NCI-H2196 treated with DMSO at 0.1 percent for 48 hours (cell line): ENCODE measurements around the gene GPX4.

Experiments
- DNase-seq: peaks from one replicate; lab custom pipeline; 2025; ENCODE audit not compliant: unreplicated experiment; lab: John Stamatoyannopoulos, UW

GPX4 gene

DNA sequence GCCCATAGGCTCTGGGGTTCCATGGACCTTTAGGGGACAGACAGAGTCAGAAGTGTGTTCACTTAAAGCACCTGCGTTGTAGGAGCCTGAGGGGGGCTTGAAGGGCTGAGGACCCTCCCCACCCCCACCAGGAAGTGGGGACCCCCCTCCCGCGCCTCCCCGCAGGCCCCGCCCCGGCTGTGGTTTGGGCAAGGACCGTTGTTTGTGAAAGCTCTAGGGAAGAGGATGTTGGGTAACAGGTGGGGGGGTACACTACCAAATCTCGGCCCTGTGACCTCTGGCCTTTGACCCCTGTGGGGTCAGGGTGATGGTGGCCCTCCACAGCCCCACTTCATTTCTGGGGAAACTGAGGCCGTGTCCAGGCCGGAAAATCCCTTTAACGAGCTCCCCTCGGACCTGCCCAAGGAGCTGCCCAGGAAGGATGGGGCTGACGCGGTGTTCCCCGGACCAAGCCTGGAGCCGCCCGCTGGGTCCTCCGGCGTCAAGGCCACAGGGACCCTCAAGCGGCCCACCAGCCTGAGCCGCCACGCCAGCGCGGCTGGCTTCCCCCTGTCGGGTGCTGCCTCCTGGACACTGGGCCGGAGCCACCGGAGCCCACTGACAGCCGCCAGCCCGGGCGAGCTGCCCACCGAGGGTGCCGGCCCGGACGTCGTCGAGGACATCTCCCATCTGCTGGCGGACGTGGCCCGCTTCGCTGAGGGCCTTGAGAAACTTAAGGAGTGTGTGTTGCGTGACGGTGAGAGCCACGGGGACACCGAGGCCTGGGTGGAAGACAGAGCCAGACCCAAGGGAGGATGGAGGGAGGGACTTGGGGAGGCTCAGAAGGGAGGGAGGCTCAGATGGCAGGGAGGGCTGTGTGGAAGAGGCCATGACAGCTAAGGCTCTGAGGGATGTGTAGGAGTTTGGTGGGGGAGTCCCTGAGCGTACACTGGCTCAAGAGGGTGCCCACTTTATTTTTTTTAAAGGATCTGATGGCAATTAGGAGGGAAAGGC lies 35.5 kb upstream of the GPX4 start:
- no peak for DNase-seq

DNA sequence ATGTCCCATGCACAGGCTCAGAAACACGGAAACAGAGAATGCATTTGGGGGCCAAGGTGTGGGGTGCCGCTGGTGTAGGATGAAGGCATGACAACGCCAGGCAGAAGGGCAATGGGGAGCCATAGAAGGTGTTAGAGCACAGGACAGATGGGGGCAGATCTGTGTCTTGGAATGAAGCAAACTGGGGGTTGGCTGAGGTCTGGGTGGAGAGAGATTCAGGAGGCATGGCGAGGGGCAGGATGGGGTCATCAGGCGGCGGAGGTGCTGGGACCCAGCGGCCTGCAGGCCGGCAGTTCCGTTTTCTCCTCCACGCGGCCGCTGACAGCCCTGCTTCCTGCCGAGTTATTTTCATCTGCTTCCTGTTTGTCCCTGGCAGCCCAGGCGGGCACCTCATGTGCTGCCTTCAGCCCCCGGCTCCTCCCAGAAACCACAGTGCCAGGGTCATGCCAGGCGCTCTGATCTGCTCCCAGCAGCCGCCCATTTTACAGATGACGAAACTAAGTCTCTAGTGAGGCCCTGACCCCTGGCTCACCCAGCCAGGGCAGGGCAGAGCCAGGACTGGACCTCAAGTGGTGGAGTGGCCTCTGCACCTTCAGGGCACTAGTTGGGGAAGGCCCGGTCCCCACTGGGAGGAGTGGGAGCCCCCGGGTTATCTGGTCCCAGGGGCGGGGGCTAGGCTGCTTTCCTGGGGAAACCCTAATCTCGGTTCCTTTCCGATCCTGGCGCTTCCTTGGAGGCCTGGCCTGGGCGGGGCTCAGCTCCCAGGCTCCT lies 34.6 kb upstream of the GPX4 start:
- DNase-seq = no peak

DNA sequence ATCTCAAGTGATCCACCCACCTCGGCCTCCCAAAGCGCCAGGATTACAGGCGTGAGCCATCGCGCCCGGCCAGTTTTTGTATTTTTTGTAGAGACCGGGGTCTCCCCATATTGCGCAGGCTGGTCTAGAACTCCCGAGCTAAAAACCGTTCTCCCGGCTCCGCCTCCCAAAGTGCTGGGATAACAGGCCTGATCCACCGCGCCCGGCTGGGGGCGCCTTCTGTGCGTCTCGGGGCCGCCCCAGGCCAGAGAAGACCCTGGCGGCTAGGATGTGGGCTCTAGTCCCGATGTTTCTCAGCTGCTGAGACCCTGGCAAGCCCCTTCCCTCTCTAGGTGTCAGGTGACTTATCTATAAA lies 33.2 kb upstream of the GPX4 start:
- no peak for DNase-seq

DNA sequence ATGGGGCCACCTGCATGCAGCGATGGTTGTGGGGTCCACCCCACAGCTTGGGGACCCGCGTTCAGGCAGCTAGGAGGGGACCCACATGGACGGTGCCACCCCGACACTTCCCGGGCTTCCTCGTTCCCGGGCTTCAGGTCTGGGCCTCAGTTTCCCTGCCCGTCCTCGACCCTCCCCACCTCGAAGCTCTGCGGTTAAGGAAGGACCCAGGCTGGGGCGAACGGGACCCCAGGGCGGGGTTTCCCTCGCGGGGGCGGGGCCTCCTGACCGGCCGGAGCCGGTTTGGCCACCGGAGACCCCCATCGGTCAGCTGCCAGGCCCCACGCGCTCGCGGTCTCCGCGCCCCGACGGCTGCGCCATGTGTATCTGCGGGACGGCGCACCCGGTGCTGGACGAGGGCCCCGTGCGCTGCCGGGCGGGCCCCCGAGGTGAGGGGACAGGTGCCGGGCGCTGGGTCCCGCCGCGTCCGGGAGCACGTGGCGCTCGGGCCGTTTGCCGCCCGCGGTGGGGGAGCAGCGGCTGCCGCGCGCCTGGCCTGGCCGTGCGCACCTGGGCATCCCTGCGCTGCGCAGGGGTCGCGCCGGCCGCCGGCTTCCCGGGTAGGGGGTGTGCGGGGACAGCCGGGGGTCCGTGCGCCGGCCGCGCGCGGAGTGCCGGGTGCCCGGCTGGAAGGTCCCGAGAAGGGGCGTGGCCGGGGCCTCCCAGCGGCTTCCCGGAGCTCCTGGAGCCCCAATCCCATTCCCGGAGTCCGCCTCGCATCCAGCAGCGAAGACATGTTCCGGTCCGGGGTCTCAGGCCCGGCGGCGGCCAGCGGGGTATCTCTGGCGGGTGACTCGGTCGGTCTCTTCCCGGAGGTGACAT lies 32.6 kb upstream of the GPX4 start:
- DNase-seq = no peak

DNA sequence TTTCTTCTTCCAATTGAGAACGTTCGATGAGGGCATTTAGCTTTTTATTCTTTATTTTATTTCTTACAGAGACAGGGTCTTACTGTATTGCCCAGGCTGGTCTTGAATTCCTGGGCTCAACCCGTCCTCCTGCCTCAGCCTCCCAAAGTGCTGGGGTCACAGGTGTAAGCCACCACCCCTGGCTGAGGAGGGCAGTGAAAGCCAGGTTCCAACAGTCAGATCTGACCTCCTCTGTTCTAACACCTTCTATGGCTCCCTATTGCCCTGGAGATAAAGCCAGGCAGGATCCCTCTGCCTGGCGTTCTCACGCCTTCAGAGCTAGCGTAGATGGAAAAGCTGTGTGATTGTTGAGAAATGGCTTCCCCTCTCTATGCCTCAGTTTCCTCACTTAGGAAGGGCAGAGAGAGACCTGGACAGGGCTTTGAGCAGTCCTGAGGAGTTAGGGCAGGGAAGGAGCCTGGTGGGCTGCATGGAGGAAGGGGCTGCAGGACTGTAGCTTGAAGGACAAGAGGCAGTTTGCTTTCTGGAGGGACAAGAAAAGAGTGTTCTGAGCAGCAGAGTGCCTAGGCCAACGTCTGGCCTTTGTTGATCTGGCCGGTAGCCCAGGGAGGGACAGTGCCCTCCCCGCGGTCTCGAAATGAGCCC lies 31.3 kb upstream of the GPX4 start:
- DNase-seq = no peak

DNA sequence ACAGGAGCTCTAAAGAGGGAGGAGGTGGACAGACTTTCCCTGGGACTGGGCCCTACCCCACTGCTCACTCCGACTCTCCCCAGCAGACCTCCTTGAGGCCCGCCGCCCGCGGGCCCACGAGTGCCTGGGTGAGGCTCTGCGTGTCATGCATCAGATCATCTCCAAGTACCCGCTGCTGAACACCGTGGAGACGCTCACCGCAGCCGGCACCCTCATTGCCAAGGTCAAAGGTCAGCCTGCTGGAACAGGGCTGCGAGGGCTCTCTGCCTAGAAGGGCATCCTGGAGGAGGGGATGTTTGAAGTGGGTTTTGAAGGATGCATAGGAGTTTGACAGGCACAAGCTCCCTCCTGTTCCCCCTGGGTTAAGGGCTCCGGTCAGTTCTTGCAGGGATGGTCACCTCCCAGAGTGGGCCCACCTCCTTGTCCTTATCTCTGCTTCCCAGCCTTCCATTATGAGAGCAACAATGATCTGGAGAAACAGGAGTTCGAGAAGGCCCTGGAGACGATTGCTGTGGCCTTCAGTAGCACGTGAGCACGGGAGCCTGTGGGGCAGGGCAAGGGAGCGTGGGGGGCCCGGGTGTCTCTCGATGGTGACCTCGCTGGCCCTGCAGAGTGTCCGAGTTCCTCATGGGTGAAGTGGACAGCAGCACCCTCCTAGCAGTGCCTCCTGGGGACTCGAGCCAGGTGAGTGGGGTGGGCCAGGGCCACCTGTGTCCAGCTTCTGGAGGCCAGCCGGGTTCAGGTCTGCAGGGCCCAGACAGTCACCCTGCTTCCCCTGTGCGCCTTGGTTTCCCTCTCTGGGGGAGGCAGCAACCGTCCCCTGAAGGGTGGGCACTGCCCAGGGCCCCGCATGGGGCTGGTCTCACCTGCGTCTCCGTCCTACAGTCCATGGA lies 30.5 kb upstream of the GPX4 start:
- DNase-seq = no peak

DNA sequence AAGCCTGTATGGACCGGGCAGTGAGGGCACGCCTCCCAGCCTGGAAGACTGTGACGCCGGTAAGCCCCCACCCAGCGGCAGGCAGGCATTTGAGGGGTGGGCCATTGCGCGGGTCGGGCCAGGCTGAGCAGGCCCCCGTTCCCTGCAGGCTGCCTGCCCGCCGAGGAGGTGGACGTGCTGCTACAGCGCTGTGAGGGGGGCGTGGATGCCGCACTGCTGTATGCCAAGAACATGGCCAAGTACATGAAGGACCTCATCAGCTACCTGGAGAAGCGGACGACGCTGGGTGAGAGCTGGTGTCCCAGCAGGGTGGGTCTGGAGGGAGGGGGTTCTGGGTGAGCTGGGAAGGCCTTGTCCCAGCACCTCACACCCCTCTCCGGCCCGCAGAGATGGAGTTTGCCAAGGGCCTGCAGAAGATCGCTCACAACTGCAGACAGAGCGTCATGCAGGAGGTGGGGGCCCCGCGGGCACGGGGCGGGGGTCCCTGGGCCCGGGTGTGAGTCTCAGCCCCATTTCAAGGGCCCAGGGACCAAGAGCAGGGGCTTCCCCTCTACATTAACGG lies 29.8 kb upstream of the GPX4 start:
- DNase-seq = no peak

DNA sequence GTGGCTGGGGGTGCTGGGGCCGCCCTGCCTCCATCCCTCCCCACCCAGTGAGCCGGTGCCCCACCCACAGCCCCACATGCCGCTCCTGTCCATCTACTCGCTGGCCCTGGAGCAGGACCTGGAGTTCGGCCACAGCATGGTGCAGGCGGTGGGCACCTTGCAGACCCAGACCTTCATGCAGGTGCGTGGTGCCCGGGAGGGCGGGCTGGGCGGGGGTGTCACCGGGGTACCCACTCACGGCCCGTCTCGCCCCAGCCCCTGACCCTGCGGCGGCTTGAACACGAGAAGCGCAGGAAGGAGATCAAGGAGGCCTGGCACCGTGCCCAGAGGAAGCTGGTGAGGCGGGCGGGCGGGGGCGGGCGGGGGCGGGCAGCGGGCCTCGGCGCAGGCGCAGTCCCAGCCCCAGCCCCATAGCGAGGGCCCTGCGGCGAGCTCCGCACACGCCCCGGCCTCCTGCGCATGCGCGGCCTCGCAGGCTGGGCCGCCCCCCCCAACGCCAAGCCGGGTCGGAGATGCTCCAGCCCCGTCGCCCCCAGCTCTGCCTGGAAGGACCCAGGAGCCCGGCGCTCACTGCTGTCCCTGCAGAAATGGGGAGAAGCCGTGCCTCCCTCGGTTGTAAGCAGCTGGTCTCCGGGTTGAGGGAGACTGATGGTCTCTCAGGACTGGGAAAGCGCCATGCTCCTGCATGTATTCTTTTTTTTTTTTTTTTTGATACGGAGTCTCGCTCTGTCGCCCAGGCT lies 29.1 kb upstream of the GPX4 start:
- peak; percentile 90 for DNase-seq

DNA sequence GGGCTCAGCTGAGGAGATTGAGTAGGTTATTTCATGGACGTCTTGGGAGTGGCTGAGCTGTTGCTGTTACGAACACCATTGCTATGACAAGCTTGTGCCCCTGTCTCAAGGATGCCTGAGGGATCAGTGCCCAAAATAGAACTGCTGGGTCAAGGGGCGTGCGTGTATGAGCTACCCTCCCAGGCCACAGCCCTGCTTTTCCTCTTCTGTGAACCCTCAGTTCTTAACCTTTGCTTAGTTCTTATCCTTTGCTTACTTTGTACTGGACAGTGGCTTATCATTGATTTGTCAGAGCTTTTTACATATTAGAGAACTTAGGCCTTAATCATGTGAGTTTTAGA lies 27.8 kb upstream of the GPX4 start:
- no peak for DNase-seq

DNA sequence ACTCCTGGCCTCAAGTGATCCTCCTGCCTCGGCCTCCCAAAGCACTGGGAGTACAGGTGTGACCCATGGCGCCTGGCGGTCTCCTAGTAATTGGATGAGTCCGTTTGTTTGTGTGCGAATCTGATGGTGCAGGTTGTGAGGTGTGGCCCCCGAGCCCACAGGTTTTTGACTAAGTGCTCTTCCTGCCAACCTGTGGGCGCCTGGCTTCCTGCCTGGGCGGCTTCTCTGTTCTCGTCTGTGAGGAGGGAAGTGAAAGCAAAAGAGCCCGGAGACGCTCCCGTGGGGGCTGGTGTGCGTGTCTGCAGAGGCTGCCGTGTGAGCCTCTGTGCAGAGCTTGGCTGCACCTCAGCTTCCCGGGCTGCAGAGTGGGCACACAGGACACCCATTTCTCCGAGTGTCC lies 26.8 kb upstream of the GPX4 start:
- DNase-seq = no peak

DNA sequence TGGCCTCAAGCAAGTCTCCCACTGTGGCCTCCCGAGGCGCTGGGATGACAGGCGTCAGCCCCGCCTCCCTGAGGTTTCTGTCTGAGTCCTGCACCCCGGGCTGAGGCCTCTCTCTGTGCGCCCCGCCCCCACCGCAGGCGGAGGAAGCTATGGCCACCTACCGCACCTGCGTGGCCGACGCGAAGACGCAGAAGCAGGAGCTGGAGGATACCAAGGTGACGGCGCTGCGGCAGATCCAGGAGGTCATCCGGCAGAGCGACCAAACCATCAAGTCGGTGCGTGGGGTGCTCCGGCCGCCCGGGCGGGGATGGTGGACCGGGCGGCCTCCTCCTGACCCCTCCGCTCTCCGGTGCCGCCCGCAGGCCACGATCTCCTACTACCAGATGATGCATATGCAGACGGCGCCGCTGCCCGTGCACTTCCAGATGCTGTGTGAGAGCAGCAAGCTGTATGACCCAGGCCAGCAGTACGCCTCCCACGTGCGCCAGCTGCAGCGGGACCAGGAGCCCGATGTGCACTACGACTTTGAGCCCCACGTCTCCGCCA lies 24.2 kb upstream of the GPX4 start:
- no peak for DNase-seq

DNA sequence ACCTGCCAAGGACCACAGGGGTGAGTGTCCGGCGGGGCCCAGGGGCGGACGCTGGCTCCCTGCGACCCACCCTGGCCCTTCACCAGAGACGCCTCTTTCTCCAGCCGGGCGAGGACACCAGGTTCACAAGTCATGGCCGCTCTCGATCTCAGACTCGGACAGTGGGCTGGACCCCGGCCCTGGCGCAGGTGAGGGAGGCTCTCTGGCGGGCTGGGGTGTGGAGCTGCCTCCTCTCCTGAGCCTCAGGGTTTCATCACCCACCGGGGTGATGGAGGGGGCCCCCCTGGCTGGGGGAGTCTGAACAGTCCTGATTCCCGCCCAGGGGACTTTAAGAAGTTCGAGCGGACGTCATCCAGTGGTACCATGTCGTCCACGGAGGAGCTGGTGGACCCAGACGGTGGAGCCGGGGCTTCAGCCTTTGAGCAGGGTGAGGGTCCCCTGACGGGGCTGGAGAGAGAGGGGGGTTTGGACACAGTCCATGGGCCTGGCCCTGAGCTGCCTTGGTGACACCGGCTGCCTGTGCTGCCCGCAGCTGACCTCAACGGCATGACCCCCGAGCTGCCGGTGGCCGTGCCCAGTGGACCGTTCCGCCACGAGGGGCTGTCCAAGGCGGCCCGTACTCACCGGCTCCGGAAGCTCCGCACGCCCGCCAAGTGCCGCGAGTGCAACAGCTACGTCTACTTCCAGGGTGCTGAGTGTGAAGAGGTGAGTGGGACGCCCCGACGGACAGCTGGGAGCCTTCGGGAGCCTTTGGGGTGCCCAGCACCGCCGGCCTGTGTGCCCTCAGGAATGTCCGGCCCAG lies 23.2 kb upstream of the GPX4 start:
- no peak for DNase-seq

DNA sequence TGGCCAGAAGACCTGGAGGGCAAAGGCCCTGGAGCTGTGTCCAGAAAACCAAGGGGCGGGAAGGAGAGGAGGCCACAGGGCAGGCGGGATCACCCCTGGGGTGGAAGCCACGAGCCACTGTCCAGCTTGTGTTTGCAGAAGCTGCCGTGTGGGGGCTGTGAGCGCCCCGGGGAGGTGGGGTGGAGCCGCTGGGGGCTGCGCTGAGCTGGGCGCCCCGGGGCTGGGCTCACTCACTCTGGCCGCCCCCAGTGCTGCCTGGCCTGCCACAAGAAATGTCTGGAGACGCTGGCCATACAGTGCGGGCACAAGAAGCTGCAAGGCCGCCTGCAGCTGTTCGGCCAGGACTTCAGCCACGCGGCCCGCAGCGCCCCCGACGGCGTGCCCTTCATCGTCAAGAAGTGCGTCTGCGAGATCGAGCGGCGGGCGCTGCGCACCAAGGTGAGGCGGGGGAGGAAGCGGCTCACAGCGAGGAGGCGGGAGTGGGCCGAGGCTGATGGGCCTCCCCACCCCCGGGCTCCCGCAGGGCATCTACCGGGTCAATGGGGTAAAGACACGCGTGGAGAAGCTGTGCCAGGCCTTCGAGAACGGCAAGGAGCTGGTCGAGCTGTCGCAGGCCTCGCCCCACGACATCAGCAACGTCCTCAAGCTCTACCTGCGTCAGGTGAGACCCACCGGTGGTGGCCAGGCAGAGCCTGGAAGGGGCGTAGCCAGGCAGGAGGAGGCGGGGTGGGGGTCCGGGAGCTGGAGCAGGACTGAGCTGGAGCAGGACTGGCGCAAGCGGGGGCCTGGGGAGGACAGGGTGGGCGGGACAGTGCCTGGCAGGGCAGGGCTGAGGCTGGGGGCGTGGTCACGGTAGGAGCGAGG lies 22.3 kb upstream of the GPX4 start:
- DNase-seq = no peak

DNA sequence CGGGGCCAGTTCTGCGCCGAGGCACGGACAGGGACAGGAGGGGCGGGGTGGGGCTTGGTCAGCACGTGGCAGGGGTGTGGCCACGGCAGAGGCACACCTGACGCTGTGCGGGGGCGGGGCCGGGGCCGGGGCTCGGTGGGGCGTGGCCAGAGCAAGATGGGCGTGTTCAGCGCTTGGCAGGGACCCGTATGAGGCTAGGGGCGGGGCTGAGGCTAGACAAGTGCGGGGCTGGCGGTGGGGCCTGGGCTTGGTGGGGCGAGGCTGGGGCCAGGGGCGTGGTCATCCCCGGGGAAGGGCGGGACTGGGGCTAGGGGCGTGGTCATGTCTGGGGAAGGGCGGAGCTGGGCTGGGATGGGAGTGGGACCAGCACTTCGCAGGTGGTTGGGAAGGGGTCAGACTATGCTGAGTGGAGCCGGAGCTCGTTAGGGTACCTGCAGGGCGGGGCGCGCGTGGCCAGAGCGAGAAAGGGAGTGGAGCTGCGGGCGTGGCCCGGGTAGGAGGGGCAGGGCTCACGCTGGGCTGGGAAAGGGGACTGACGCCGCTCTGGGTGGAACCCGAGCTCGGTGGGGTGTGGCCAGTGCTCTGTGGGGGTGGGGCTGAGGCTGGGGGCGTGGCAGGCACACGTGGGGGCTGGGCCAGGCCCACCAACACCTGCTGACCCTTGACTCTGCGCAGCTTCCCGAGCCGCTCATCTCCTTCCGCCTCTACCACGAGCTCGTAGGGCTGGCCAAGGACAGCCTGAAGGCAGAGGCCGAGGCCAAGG lies 21.4 kb upstream of the GPX4 start:
- DNase-seq = peak; percentile 96

DNA sequence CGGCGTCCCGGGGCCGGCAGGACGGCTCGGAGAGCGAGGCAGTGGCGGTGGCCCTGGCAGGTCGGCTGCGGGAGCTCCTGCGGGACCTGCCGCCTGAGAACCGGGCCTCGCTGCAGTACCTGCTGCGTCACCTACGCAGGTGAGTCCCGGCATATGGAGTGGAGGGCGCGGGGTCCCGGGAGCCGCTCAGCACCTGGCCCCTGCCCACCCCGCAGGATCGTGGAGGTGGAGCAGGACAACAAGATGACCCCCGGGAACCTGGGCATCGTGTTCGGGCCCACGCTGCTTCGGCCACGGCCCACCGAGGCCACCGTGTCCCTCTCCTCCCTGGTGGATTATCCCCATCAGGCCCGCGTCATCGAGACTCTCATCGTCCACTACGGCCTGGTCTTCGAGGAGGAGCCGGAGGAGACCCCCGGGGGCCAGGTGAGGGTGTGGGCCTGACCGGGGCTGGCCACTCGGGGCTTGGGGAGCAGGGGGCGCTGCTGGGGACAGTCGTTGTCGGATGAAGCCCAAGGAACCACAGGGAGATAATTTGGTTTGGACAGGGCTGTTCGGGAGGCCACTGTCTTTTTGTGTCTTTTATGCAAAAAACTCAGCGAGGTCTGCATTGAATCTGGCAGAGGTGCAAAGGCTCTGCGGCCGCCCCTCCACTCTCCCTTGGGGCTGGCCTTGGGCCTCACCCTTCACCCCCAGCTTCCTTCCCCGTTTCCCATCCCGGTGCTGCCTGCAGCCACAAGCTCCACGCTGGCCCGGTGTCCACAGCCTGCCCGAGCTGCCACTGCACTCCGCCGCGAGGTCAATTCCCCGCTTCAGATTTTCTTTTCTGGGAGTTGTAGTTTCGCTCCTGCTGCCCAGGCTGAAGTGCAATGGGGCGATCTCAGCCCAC lies 20.6 kb upstream of the GPX4 start:
- no peak for DNase-seq
